ENCODE results near the gene NDUFB11. TPM values are rescaled to one million over a fixed set of nuclear protein-coding genes. Genes with fewer than 3 reads are reported as not detected.

The NDUFB11 gene
- polyA plus RNA-seq, 4 donors, result 78.1 to 109 (median 98.8) TPM

GRCh38 chrX:47166126-47166525, 21.6 kb upstream of the NDUFB11 start:
- no peak for FAIRE-seq

GRCh38 chrX:47164420-47164819, 19.9 kb upstream of the NDUFB11 start:
- no peak overlapping the region for H3K27ac ChIP-seq (ENCODE audit: low read depth in 1 of 3, low read length in 2 of 3)
- no peaks in the 10 kb centered on the region for H3K27me3 ChIP-seq (ENCODE audit: control insufficient read depth in 3 of 3, insufficient read depth in 3 of 3, low read length in 3 of 3)
- DNase-seq (no peak), FAIRE-seq (no peak)
- H3K9me3 ChIP-seq (ENCODE audit: control insufficient read depth in 2 of 2, insufficient read depth in 1 of 2, low read depth in 1 of 2, low read length in 1 of 2), result no peaks in the 10 kb centered on the region
- no peak overlapping the region for H3K4me3 ChIP-seq (ENCODE audit: low read depth in 1 of 3, low read length in 3 of 3)
- WGBS, 3 donors, result 97 to 100% (median 98%) methylated on average over 3 of the region's 3 CpGs
- no peaks in the 10 kb centered on the region for H3K4me1 ChIP-seq (ENCODE audit: control insufficient read depth in 3 of 3, insufficient read depth in 2 of 3, low read depth in 1 of 3, low read length in 2 of 3)
- H3K36me3 ChIP-seq (ENCODE audit: control insufficient read depth in 3 of 3, insufficient read depth in 2 of 3, low read depth in 1 of 3, low read length in 3 of 3), result peaks cover 0 to 23% (median under 1%) of the 10 kb centered on the region in 3 donors

More at GRCh38 chrX:47166126-47166525, 21.6 kb upstream of the NDUFB11 start:
- H3K27ac ChIP-seq (ENCODE audit: low read depth in 1 of 3, low read length in 2 of 3), result no peak overlapping the region
- WGBS, 3 donors, result 89 to 99% (median 95%) methylated on average over 5 of the region's 5 CpGs
- no peak for DNase-seq
- no peaks in the 10 kb centered on the region for H3K27me3 ChIP-seq (ENCODE audit: control insufficient read depth in 3 of 3, insufficient read depth in 3 of 3, low read length in 3 of 3)
- H3K9me3 ChIP-seq (ENCODE audit: control insufficient read depth in 2 of 2, insufficient read depth in 1 of 2, low read depth in 1 of 2, low read length in 1 of 2), result no peaks in the 10 kb centered on the region
- peaks cover 0 to 40% (median 3%) of the 10 kb centered on the region in 3 donors for H3K36me3 ChIP-seq (ENCODE audit: control insufficient read depth in 3 of 3, insufficient read depth in 2 of 3, low read depth in 1 of 3, low read length in 3 of 3)
- H3K4me3 ChIP-seq (ENCODE audit: low read depth in 1 of 3, low read length in 3 of 3), result no peak overlapping the region
- H3K4me1 ChIP-seq (ENCODE audit: control insufficient read depth in 3 of 3, insufficient read depth in 2 of 3, low read depth in 1 of 3, low read length in 2 of 3), result no peaks in the 10 kb centered on the region

GRCh38 chrX:47162927-47163583, 18.6 kb upstream of the NDUFB11 start:
- no peaks in the 10 kb centered on the region for H3K27me3 ChIP-seq (ENCODE audit: control insufficient read depth in 3 of 3, insufficient read depth in 3 of 3, low read length in 3 of 3)
- no peak for DNase-seq
- no peak overlapping the region for H3K4me3 ChIP-seq (ENCODE audit: low read depth in 1 of 3, low read length in 3 of 3)
- H3K36me3 ChIP-seq (ENCODE audit: control insufficient read depth in 3 of 3, insufficient read depth in 2 of 3, low read depth in 1 of 3, low read length in 3 of 3), result peaks cover 0 to 18% (median 0%) of the 10 kb centered on the region in 3 donors
- no peak overlapping the region for H3K27ac ChIP-seq (ENCODE audit: low read depth in 1 of 3, low read length in 2 of 3)
- FAIRE-seq, result no peak
- no peaks in the 10 kb centered on the region for H3K4me1 ChIP-seq (ENCODE audit: control insufficient read depth in 3 of 3, insufficient read depth in 2 of 3, low read depth in 1 of 3, low read length in 2 of 3)
- whole genome bisulfite sequencing, 3 donors, result 90 to 98% (median 97%) methylated on average over 5 of the region's 5 CpGs
- H3K9me3 ChIP-seq (ENCODE audit: control insufficient read depth in 2 of 2, insufficient read depth in 1 of 2, low read depth in 1 of 2, low read length in 1 of 2), result no peaks in the 10 kb centered on the region

- 70 to 84% (median 80%) methylated on average over 4 of the region's 4 CpGs for WGBS, 3 donors
- no peaks in the 10 kb centered on the region for H3K4me1 ChIP-seq (ENCODE audit: control insufficient read depth in 3 of 3, insufficient read depth in 2 of 3, low read depth in 1 of 3, low read length in 2 of 3)
- no peaks in the 10 kb centered on the region for H3K9me3 ChIP-seq (ENCODE audit: control insufficient read depth in 2 of 2, insufficient read depth in 1 of 2, low read depth in 1 of 2, low read length in 1 of 2)
- H3K27me3 ChIP-seq (ENCODE audit: control insufficient read depth in 3 of 3, insufficient read depth in 3 of 3, low read length in 3 of 3), result no peaks in the 10 kb centered on the region
- H3K36me3 ChIP-seq (ENCODE audit: control insufficient read depth in 3 of 3, insufficient read depth in 2 of 3, low read depth in 1 of 3, low read length in 3 of 3), result peaks cover 0 to 31% (median 0%) of the 10 kb centered on the region in 3 donors
- no peak overlapping the region for H3K4me3 ChIP-seq (ENCODE audit: low read depth in 1 of 3, low read length in 3 of 3)
- DNase-seq (no peak), FAIRE-seq (no peak)
- H3K27ac ChIP-seq (ENCODE audit: low read depth in 1 of 3, low read length in 2 of 3), result no peak overlapping the region
Observed at GRCh38 chrX:47160781-47161180, 16.3 kb upstream of the NDUFB11 start.

GRCh38 chrX:47158781-47159180, 14.3 kb upstream of the NDUFB11 start:
- Histone ChIP-seq H3K27ac (ENCODE audit: low read depth in 1 of 3, low read length in 2 of 3) (no peak overlapping the region), H3K4me1 (ENCODE audit: control insufficient read depth in 3 of 3, insufficient read depth in 2 of 3, low read depth in 1 of 3, low read length in 2 of 3) (no peaks in the 10 kb centered on the region), H3K4me3 (ENCODE audit: low read depth in 1 of 3, low read length in 3 of 3) (no peak overlapping the region), H3K36me3 (ENCODE audit: control insufficient read depth in 3 of 3, insufficient read depth in 2 of 3, low read depth in 1 of 3, low read length in 3 of 3) (peaks cover 0 to 37% (median 0%) of the 10 kb centered on the region in 3 donors), H3K27me3 (ENCODE audit: control insufficient read depth in 3 of 3, insufficient read depth in 3 of 3, low read length in 3 of 3) (no peaks in the 10 kb centered on the region), H3K9me3 (ENCODE audit: control insufficient read depth in 2 of 2, insufficient read depth in 1 of 2, low read depth in 1 of 2, low read length in 1 of 2) (no peaks in the 10 kb centered on the region)
- 93 to 99% (median 98%) methylated on average over 5 of the region's 5 CpGs for WGBS, 3 donors
- FAIRE-seq, result no peak
- DNase-seq, result no peak

- no peak overlapping the region for H3K27ac ChIP-seq (ENCODE audit: low read depth in 1 of 3, low read length in 2 of 3)
- FAIRE-seq (no peak), DNase-seq (no peak)
- no peaks in the 10 kb centered on the region for H3K4me1 ChIP-seq (ENCODE audit: control insufficient read depth in 3 of 3, insufficient read depth in 2 of 3, low read depth in 1 of 3, low read length in 2 of 3)
- H3K27me3 ChIP-seq (ENCODE audit: control insufficient read depth in 3 of 3, insufficient read depth in 3 of 3, low read length in 3 of 3), result no peaks in the 10 kb centered on the region
- H3K9me3 ChIP-seq (ENCODE audit: control insufficient read depth in 2 of 2, insufficient read depth in 1 of 2, low read depth in 1 of 2, low read length in 1 of 2), result no peaks in the 10 kb centered on the region
- H3K36me3 ChIP-seq (ENCODE audit: control insufficient read depth in 3 of 3, insufficient read depth in 2 of 3, low read depth in 1 of 3, low read length in 3 of 3), result peaks cover 0 to 36% (median 0%) of the 10 kb centered on the region in 3 donors
- H3K4me3 ChIP-seq (ENCODE audit: low read depth in 1 of 3, low read length in 3 of 3), result no peak overlapping the region
- 96 to 98% (median 97%) methylated on average over 8 to 16 of the region's 16 CpGs for WGBS, 3 donors
Observed at GRCh38 chrX:47158131-47158530, 13.6 kb upstream of the NDUFB11 start.

- Histone ChIP-seq H3K36me3 (ENCODE audit: control insufficient read depth in 3 of 3, insufficient read depth in 2 of 3, low read depth in 1 of 3, low read length in 3 of 3) (peaks cover 0 to 41% (median 0%) of the 10 kb centered on the region in 3 donors), H3K27me3 (ENCODE audit: control insufficient read depth in 3 of 3, insufficient read depth in 3 of 3, low read length in 3 of 3) (no peaks in the 10 kb centered on the region), H3K4me1 (ENCODE audit: control insufficient read depth in 3 of 3, insufficient read depth in 2 of 3, low read depth in 1 of 3, low read length in 2 of 3) (no peaks in the 10 kb centered on the region), H3K4me3 (ENCODE audit: low read depth in 1 of 3, low read length in 3 of 3) (no peak overlapping the region), H3K9me3 (ENCODE audit: control insufficient read depth in 2 of 2, insufficient read depth in 1 of 2, low read depth in 1 of 2, low read length in 1 of 2) (no peaks in the 10 kb centered on the region), H3K27ac (ENCODE audit: low read depth in 1 of 3, low read length in 2 of 3) (no peak overlapping the region)
- FAIRE-seq (no peak), DNase-seq (no peak)
- WGBS, 3 donors, result 88 to 93% (median 92%) methylated on average over 19 to 26 of the region's 26 CpGs
Observed at GRCh38 chrX:47156611-47157520, 12.4 kb upstream of the NDUFB11 start.

GRCh38 chrX:47151435-47151834, 6.9 kb upstream of the NDUFB11 start:
- DNase-seq (no peak), FAIRE-seq (no peak)
- peaks cover 0 to 34% (median 0%) of the 10 kb centered on the region in 3 donors for H3K36me3 ChIP-seq (ENCODE audit: control insufficient read depth in 3 of 3, insufficient read depth in 2 of 3, low read depth in 1 of 3, low read length in 3 of 3)

More at GRCh38 chrX:47151435-47151834, 6.9 kb upstream of the NDUFB11 start:
- Histone ChIP-seq H3K4me3 (ENCODE audit: low read depth in 1 of 3, low read length in 3 of 3) (no peak overlapping the region), H3K27ac (ENCODE audit: low read depth in 1 of 3, low read length in 2 of 3) (no peak overlapping the region), H3K4me1 (ENCODE audit: control insufficient read depth in 3 of 3, insufficient read depth in 2 of 3, low read depth in 1 of 3, low read length in 2 of 3) (peaks cover 0 to 3% (median 3%) of the 10 kb centered on the region in 3 donors), H3K9me3 (ENCODE audit: control insufficient read depth in 2 of 2, insufficient read depth in 1 of 2, low read depth in 1 of 2, low read length in 1 of 2) (peaks cover 0 to 3% of the 10 kb centered on the region in 2 donors), H3K27me3 (ENCODE audit: control insufficient read depth in 3 of 3, insufficient read depth in 3 of 3, low read length in 3 of 3) (no peaks in the 10 kb centered on the region)

Measured in small intestine (tissue), 7 donors.